ENCODE measurements around the gene ARMC7.
A peak's percentile ranks its signal among the peaks of the same experiment; 100 is the strongest.
"Not testable (repeated sequence)": the region's sequence is repeated elsewhere in the genome, so short reads cannot be mapped to it uniquely, and the experiment has no call there.

ARMC7 gene

GRCh38 chr17:75068750-75069149, 41.0 kb upstream of the ARMC7 start:
- H3K4me1 ChIP-seq (ENCODE audit: control insufficient read depth, insufficient read depth, low read length), result no peaks in the 10 kb centered on the region
- H3K36me3 ChIP-seq (ENCODE audit: control insufficient read depth, insufficient read depth, low read length), result peaks cover 8% of the 10 kb centered on the region
- no peak overlapping the region for H3K4me3 ChIP-seq (ENCODE audit: low read depth, low read length)
- no peaks in the 10 kb centered on the region for H3K27me3 ChIP-seq (ENCODE audit: control insufficient read depth, insufficient read depth, low read length)
- no peak overlapping the region for H3K9ac ChIP-seq (ENCODE audit: low read depth, low read length)
- no peaks in the 10 kb centered on the region for H3K9me3 ChIP-seq (ENCODE audit: control insufficient read depth, insufficient read depth, low read length)

GRCh38 chr17:75069783-75070182, 40.0 kb upstream of the ARMC7 start:
- H3K9me3 ChIP-seq (ENCODE audit: control insufficient read depth, insufficient read depth, low read length), result no peaks in the 10 kb centered on the region
- H3K27me3 ChIP-seq (ENCODE audit: control insufficient read depth, insufficient read depth, low read length), result no peaks in the 10 kb centered on the region
- no peaks in the 10 kb centered on the region for H3K36me3 ChIP-seq (ENCODE audit: control insufficient read depth, insufficient read depth, low read length)
- no peak overlapping the region for H3K4me3 ChIP-seq (ENCODE audit: low read depth, low read length)
- H3K9ac ChIP-seq (ENCODE audit: low read depth, low read length), result no peak overlapping the region
- H3K4me1 ChIP-seq (ENCODE audit: control insufficient read depth, insufficient read depth, low read length), result no peaks in the 10 kb centered on the region

DNA sequence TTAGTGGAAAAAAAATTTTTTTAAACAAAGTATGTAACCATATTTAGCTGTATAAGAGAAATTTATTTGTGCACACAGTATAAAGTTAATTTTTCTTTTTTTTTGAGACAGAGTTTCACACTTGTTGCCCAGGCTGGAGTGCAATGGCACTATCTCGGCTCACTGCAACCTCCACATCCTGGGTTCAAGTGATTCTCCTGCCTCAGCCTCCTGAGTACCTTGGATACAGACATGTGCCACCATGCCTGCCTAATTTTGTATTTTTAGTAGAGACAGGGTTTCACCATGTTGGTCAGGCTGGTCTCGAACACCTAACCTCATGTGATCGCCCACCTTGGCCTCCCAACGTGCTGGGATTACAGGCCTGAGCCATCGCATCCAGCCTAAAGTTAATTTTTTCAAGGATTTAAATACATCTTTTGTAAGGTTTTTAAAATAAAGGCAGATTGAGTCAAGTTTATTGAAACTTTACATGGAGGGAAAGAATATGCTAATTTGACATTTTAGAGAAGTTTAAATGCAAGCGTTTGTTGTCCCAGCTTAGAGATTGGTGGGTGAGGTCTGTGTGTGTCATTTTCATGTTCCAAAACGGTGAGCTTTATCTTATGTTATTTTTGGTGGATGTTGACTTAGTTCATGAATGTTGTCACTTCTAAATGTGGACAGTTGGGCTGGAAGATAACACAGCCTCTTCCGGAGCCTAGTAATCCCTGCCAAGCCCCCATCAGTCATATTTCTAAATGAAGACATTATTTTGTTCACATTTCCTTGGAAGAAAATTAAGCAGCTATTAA, 38.1 kb upstream of the ARMC7 start:
- H3K36me3 ChIP-seq (ENCODE audit: control insufficient read depth, insufficient read depth, low read length); H3K27me3 ChIP-seq (ENCODE audit: control insufficient read depth, insufficient read depth, low read length); H3K9ac ChIP-seq (ENCODE audit: low read depth, low read length); H3K4me1 ChIP-seq (ENCODE audit: control insufficient read depth, insufficient read depth, low read length); H3K4me3 ChIP-seq (ENCODE audit: low read depth, low read length); H3K9me3 ChIP-seq (ENCODE audit: control insufficient read depth, insufficient read depth, low read length): not testable (repeated sequence)

GRCh38 chr17:75072909-75073308, 36.9 kb upstream of the ARMC7 start:
- H3K36me3 ChIP-seq (ENCODE audit: control insufficient read depth, insufficient read depth, low read length); H3K9ac ChIP-seq (ENCODE audit: low read depth, low read length); H3K27me3 ChIP-seq (ENCODE audit: control insufficient read depth, insufficient read depth, low read length); H3K4me3 ChIP-seq (ENCODE audit: low read depth, low read length); H3K9me3 ChIP-seq (ENCODE audit: control insufficient read depth, insufficient read depth, low read length); H3K4me1 ChIP-seq (ENCODE audit: control insufficient read depth, insufficient read depth, low read length): not testable (repeated sequence)

- no peaks in the 10 kb centered on the region for H3K27me3 ChIP-seq (ENCODE audit: control insufficient read depth, insufficient read depth, low read length)
- H3K4me3 ChIP-seq (ENCODE audit: low read depth, low read length), result no peak overlapping the region
- no peak overlapping the region for H3K9ac ChIP-seq (ENCODE audit: low read depth, low read length)
- no peaks in the 10 kb centered on the region for H3K9me3 ChIP-seq (ENCODE audit: control insufficient read depth, insufficient read depth, low read length)
- peaks cover 4% of the 10 kb centered on the region for H3K4me1 ChIP-seq (ENCODE audit: control insufficient read depth, insufficient read depth, low read length)
- H3K36me3 ChIP-seq (ENCODE audit: control insufficient read depth, insufficient read depth, low read length), result no peaks in the 10 kb centered on the region
These were observed 36.1 kb upstream of the ARMC7 start for GRCh38 chr17:75073618-75074047.

GRCh38 chr17:75074532-75074931, 35.2 kb upstream of the ARMC7 start:
- H3K4me1 ChIP-seq (ENCODE audit: control insufficient read depth, insufficient read depth, low read length), result peaks cover 4% of the 10 kb centered on the region
- no peaks in the 10 kb centered on the region for H3K9me3 ChIP-seq (ENCODE audit: control insufficient read depth, insufficient read depth, low read length)
- H3K4me3 ChIP-seq (ENCODE audit: low read depth, low read length), result no peak overlapping the region
- no peaks in the 10 kb centered on the region for H3K27me3 ChIP-seq (ENCODE audit: control insufficient read depth, insufficient read depth, low read length)
- no peak overlapping the region for H3K9ac ChIP-seq (ENCODE audit: low read depth, low read length)
- no peaks in the 10 kb centered on the region for H3K36me3 ChIP-seq (ENCODE audit: control insufficient read depth, insufficient read depth, low read length)

- Histone ChIP-seq H3K9me3 (ENCODE audit: control insufficient read depth, insufficient read depth, low read length) (no peaks in the 10 kb centered on the region), H3K4me1 (ENCODE audit: control insufficient read depth, insufficient read depth, low read length) (peaks cover 4% of the 10 kb centered on the region), H3K4me3 (ENCODE audit: low read depth, low read length) (no peak overlapping the region), H3K9ac (ENCODE audit: low read depth, low read length) (no peak overlapping the region), H3K27me3 (ENCODE audit: control insufficient read depth, insufficient read depth, low read length) (no peaks in the 10 kb centered on the region), H3K36me3 (ENCODE audit: control insufficient read depth, insufficient read depth, low read length) (no peaks in the 10 kb centered on the region)
These were observed 34.0 kb upstream of the ARMC7 start for GRCh38 chr17:75075597-75076336.

DNA sequence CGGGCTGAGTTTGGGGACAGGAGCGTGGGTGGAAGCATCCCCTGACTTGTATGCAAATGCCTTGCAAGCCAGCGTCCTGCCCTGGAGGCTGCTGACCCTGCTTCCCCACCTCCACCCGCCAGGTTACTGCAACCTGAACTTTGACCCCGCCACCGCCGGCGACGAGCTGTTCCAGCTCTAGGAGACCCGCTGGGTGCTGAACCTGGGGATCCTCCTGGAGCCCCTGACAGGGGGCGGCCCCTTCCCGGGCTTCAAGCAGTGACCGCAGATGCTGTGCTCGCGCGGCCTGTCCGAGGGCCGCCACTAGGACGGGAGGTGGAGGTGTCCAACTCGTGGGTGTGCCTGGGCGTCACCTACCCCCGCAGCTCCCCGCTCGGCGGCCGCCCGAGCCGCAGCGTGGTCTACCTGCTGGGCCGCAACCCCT, 32.7 kb upstream of the ARMC7 start:
- Histone ChIP-seq H3K4me3 (ENCODE audit: low read depth, low read length) (no peak overlapping the region), H3K4me1 (ENCODE audit: control insufficient read depth, insufficient read depth, low read length) (peaks cover 4% of the 10 kb centered on the region), H3K36me3 (ENCODE audit: control insufficient read depth, insufficient read depth, low read length) (no peaks in the 10 kb centered on the region), H3K9ac (ENCODE audit: low read depth, low read length) (peak overlapping the region; percentile 24), H3K9me3 (ENCODE audit: control insufficient read depth, insufficient read depth, low read length) (no peaks in the 10 kb centered on the region), H3K27me3 (ENCODE audit: control insufficient read depth, insufficient read depth, low read length) (no peaks in the 10 kb centered on the region)

DNA sequence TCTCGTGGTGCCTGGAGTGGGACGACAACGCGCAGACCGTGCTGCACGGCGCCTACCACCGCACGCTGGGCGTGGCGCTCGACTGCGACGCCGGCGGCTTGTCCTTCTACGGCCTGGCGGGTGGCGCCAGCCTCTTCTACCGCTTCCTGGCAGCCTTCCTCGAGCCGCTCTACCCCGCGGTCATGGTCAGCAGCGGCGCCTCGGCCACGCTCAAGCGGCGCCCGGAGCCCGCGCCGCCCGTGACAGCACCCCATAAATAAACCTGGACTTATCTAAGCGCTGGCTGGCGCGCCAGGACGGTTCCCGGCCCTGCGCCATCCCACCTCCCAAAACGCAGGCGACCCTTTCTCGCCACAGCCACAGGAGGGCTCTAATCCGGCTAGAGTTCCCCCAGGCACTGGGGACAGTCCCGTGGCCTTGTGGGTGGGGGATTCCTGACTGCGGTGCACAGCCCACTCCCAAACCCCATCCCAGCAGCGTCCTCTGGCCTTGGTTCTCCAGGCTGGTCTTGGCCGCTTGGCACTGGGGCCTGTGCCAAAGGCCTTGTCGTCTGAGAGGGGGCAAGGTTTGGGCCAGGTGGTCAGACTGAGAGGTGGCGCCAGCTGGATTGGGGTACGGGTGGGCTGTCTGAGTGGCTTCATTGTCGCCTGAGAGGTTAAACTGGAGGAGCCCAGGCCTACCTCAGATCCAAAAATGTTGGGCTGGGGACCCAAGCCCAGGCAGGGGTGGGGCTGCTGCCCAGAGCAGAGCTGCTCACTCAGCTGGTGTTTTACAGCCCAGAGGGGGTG, 32.1 kb upstream of the ARMC7 start:
- Histone ChIP-seq H3K4me1 (ENCODE audit: control insufficient read depth, insufficient read depth, low read length) (peaks cover 7% of the 10 kb centered on the region), H3K27me3 (ENCODE audit: control insufficient read depth, insufficient read depth, low read length) (no peaks in the 10 kb centered on the region), H3K36me3 (ENCODE audit: control insufficient read depth, insufficient read depth, low read length) (no peaks in the 10 kb centered on the region), H3K9ac (ENCODE audit: low read depth, low read length) (peak overlapping the region; percentile 24), H3K9me3 (ENCODE audit: control insufficient read depth, insufficient read depth, low read length) (no peaks in the 10 kb centered on the region), H3K4me3 (ENCODE audit: low read depth, low read length) (no peak overlapping the region)

DNA sequence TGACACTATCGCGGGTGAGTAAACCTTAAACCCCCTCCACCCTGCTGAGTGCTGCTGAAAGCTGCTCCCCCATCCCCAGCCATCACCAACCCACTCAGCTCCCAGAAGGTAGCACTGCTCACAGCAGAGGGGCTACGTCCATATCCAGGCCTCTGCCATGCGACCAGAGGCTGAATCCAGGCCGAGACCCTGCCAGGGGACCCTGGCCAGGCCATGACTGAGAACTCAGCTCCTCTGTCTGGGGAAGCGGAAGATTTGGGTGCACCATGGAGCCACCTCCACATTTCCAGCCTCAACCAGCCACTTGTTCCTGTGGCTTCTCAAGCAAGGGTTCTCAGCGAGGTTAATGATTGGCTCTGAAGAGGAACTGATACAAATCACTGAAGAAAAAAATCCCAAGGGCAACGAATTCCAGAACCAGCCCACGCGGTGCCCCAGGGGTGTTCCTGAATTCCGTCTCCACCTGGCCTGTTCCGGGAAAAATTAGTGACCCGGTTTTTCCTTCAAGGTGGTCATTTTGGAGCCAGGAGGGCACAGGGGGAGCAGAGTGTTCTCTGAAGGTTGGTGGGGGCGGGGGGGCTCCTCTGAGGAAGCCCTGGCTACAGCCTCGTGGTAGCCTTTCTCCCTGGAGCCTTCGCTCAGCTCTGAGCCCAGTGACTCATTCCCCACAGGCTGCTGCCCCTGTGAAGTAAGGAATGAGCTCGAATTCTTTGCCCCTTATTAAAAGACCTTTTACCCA, 31.3 kb upstream of the ARMC7 start:
- no peak overlapping the region for H3K4me3 ChIP-seq (ENCODE audit: low read depth, low read length)
- H3K4me1 ChIP-seq (ENCODE audit: control insufficient read depth, insufficient read depth, low read length), result peaks cover 7% of the 10 kb centered on the region
- H3K9me3 ChIP-seq (ENCODE audit: control insufficient read depth, insufficient read depth, low read length), result no peaks in the 10 kb centered on the region
- H3K36me3 ChIP-seq (ENCODE audit: control insufficient read depth, insufficient read depth, low read length), result no peaks in the 10 kb centered on the region
- no peak overlapping the region for H3K9ac ChIP-seq (ENCODE audit: low read depth, low read length)
- no peaks in the 10 kb centered on the region for H3K27me3 ChIP-seq (ENCODE audit: control insufficient read depth, insufficient read depth, low read length)

- H3K4me1 ChIP-seq (ENCODE audit: control insufficient read depth, insufficient read depth, low read length), result peaks cover 7% of the 10 kb centered on the region
- no peak overlapping the region for H3K4me3 ChIP-seq (ENCODE audit: low read depth, low read length)
These were observed 30.8 kb upstream of the ARMC7 start for GRCh38 chr17:75079023-75079373.

More at GRCh38 chr17:75079023-75079373, 30.8 kb upstream of the ARMC7 start:
- no peaks in the 10 kb centered on the region for H3K27me3 ChIP-seq (ENCODE audit: control insufficient read depth, insufficient read depth, low read length)
- H3K9me3 ChIP-seq (ENCODE audit: control insufficient read depth, insufficient read depth, low read length), result no peaks in the 10 kb centered on the region
- H3K9ac ChIP-seq (ENCODE audit: low read depth, low read length), result no peak overlapping the region
- H3K36me3 ChIP-seq (ENCODE audit: control insufficient read depth, insufficient read depth, low read length), result no peaks in the 10 kb centered on the region
